ENCODE data around the gene ITGB4. TPM values are rescaled to one million over a fixed set of nuclear protein-coding genes. Genes with fewer than 3 reads are reported as not detected.

The ITGB4 gene
- total and polyA plus RNA-seq, 10 of the 15 experiments (the other 5 are each of a cell fraction or from before 2014, with no cell fraction given) = 0.06 to 1.6 (median 0.27) TPM; not detected in 2

DNA sequence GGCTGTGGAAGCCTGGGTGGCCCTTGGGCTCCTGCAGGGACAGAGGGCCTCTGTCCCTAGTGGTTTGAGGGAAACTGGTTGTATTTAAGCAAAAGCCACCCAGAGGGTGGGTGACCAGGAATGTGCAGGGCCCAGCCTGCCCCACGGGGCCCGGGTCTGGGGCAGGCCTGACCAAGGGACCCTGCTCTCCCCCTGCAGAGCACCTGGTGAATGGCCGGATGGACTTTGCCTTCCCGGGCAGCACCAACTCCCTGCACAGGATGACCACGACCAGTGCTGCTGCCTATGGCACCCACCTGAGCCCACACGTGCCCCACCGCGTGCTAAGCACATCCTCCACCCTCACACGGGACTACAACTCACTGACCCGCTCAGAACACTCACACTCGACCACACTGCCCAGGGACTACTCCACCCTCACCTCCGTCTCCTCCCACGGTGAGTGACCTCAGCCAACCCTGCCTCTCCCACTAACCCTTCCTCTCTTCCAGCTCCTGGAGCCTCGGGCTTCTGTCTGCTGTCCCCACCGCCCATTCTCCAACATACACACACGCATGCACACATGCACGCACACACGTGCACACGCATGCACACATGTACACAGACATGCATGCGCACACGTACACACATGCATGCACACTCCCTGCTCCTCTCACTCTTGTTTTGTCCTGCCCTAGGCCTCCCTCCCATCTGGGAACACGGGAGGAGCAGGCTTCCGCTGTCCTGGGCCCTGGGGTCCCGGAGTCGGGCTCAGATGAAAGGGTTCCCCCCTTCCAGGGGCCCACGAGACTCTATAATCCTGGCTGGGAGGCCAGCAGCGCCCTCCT, 33.3 kb downstream of the ITGB4 start:
- BruUV-seq (replicated peaks) = no TSS peak
- H3K4me2 ChIP-seq (ENCODE audit: control insufficient read depth, insufficient read depth) = no peak overlapping the region
- no peaks in the 10 kb centered on the region for H3K27me3 ChIP-seq (replicated peaks in 1 of 2; ENCODE audit: control insufficient read depth in 2 of 2, insufficient read depth in 2 of 2, low read length in 1 of 2)
- no peaks in the 10 kb centered on the region for H3K9me3 ChIP-seq (replicated peaks; ENCODE audit: control insufficient read depth, insufficient read depth, low read length)
- 84% methylated on average over 27 of the region's 27 CpGs for WGBS (ENCODE audit: insufficient coverage, insufficient replicate concordance, low lambda C conversion rate, missing lambda C conversion rate)
- ChIA-PET SMC1A (ENCODE audit: uncharacterized antibody, unreplicated experiment) (interaction anchor here (1.4 to 1.6 kb wide), 3 partner anchors 10 to 73 kb away, joined by 4 to 10 read pairs (median 5); partner anchors contain the start of gene GALK1), CTCF (interaction anchor here (0.7 to 4.3 kb wide), 20 partner anchors 10 to 146 kb away, joined by 3 to 75 read pairs (median 14); partner anchors contain the start of genes GALK1, SMIM5, TRIM47 and UNC13D), RAD21 (ENCODE audit: unreplicated experiment) (interaction anchor here (1.2 to 2.5 kb wide), 8 partner anchors 10 to 121 kb away, joined by 4 to 32 read pairs (median 8); partner anchors contain the start of genes GALK1, SMIM5 and UNK), POLR2A (interaction anchor here (1.7 to 2.1 kb wide), 2 partner anchors 8 to 10 kb away, joined by 6 to 13 read pairs; partner anchors contain the start of gene GALK1)
- FAIRE-seq (no peak), ATAC-seq (no peak), DNase-seq (ENCODE audit: low read depth, low spot score) (no peak)
- H2AFZ ChIP-seq (ENCODE audit: control insufficient read depth, low read depth, low read length) = no peak overlapping the region
- H3K36me3 ChIP-seq (ENCODE audit: control insufficient read depth in 2 of 2, insufficient read depth in 2 of 2, low read length in 1 of 2) = no peaks in the 10 kb centered on the region
- H3K79me2 ChIP-seq (ENCODE audit: control insufficient read depth, insufficient read depth, low read length) = no peaks in the 10 kb centered on the region
- intact Hi-C loops (cut with micrococcal nuclease; ENCODE audit: unreplicated experiment) = loop anchor here (5.0 kb wide), 1 partner anchor 327 kb away; no protein-coding TSS in a partner anchor
- peaks cover 10% of the 10 kb centered on the region for H3K4me1 ChIP-seq (ENCODE audit: control insufficient read depth, insufficient read depth, low read length)
- in situ Hi-C loops (cut with MboI) = no loop called here
- H3K4me3 ChIP-seq = no peak overlapping the region
- no peaks in the 10 kb centered on the region; the same call in 1 of the 2 replicates for H4K20me1 ChIP-seq (ENCODE audit: control insufficient read depth, insufficient read depth)
- no peak overlapping the region for H3K27ac ChIP-seq (ENCODE audit: control insufficient read depth, insufficient read depth)
- TF ChIP-seq STAT3 (IDR thresholded peaks at IDR 0.05; ENCODE audit: low read depth, low read length) (no peak), FOXK2 (IDR thresholded peaks at IDR 0.05) (peak; percentile 20; the same call in 1 of the 2 replicates), RCOR1 (conservative IDR thresholded peaks at IDR 0.05; ENCODE audit: low read depth, low read length) (no peak), BHLHE40 (IDR thresholded peaks at IDR 0.05; ENCODE audit: borderline replicate concordance in 1 of 2, low read depth in 2 of 2, low read length in 1 of 2) (0 out of 4 replicates have a peak, but pooled peaks of 1 of the 2 experiments have one; percentile 4), PAX8 (IDR thresholded peaks at IDR 0.05) (no peak), BRCA1 (IDR thresholded peaks at IDR 0.05; ENCODE audit: low read depth, low read length) (no peak), ZBED1 (IDR thresholded peaks at IDR 0.05; ENCODE audit: borderline replicate concordance) (no peak), ZNF622 (IDR thresholded peaks at IDR 0.05) (no peak), POLR2A (IDR thresholded peaks at IDR 0.05; ENCODE audit: low read depth, low read length) (0 out of 2 replicates have a peak, but pooled peaks have one; percentile 7)
- TF ChIP-seq, protein P1, sequence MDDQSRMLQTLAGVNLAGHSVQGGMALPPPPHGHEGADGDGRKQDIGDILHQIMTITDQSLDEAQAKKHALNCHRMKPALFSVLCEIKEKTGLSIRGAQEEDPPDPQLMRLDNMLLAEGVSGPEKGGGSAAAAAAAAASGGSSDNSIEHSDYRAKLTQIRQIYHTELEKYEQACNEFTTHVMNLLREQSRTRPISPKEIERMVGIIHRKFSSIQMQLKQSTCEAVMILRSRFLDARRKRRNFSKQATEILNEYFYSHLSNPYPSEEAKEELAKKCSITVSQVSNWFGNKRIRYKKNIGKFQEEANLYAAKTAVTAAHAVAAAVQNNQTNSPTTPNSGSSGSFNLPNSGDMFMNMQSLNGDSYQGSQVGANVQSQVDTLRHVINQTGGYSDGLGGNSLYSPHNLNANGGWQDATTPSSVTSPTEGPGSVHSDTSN (IDR thresholded peaks at IDR 0.05; ENCODE audit: insufficient replicate concordance, low read depth, low read length) = no peak
- TF ChIP-seq, protein P2, sequence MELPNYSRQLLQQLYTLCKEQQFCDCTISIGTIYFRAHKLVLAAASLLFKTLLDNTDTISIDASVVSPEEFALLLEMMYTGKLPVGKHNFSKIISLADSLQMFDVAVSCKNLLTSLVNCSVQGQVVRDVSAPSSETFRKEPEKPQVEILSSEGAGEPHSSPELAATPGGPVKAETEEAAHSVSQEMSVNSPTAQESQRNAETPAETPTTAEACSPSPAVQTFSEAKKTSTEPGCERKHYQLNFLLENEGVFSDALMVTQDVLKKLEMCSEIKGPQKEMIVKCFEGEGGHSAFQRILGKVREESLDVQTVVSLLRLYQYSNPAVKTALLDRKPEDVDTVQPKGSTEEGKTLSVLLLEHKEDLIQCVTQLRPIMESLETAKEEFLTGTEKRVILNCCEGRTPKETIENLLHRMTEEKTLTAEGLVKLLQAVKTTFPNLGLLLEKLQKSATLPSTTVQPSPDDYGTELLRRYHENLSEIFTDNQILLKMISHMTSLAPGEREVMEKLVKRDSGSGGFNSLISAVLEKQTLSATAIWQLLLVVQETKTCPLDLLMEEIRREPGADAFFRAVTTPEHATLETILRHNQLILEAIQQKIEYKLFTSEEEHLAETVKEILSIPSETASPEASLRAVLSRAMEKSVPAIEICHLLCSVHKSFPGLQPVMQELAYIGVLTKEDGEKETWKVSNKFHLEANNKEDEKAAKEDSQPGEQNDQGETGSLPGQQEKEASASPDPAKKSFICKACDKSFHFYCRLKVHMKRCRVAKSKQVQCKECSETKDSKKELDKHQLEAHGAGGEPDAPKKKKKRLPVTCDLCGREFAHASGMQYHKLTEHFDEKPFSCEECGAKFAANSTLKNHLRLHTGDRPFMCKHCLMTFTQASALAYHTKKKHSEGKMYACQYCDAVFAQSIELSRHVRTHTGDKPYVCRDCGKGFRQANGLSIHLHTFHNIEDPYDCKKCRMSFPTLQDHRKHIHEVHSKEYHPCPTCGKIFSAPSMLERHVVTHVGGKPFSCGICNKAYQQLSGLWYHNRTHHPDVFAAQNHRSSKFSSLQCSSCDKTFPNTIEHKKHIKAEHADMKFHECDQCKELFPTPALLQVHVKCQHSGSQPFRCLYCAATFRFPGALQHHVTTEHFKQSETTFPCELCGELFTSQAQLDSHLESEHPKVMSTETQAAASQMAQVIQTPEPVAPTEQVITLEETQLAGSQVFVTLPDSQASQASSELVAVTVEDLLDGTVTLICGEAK (IDR thresholded peaks at IDR 0.05; ENCODE audit: borderline replicate concordance) = no peak
- H3K9ac ChIP-seq (ENCODE audit: control insufficient read depth, insufficient read depth, low read length) = no peak overlapping the region
